WI38 (cell line): Measurements from ENCODE around the gene CDR2L.
"Not testable (repeated sequence)": the region's sequence is repeated elsewhere in the genome, so short reads cannot be mapped to it uniquely, and the experiment has no call there.

Experiments used
- H3K4me3 ChIP-seq: 2 replicates; pipeline ENCODE4 v1.5.1; 2011; ENCODE audit warnings: low read depth, mild to moderate bottlenecking, control low read depth, low read length
- CTCF ChIP-seq: IDR thresholded peaks from 2 replicates; pipeline ENCODE4 v1.5.1; 2012; ENCODE audit warnings: low read depth, mild to moderate bottlenecking, control low read depth, low read length

Gene CDR2L

DNA sequence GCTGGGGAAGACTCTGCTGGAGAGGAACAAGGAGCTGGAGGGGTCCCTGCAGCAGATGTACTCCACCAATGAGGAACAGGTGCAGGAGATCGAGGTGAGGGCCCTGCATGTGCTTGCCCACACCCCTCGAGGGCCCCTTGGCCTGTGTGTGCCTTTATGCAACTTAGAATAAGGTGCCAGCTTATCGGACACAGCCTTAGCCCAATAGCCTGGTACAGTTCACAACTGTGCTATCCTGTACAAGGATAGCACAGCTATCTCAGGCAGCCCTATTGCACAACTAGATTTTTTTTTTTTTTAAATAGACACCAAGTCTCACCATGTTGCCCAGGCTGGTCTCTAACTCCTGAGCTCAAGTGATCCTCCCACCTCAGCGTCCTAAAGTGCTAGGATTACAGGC is 12.1 kb downstream of the CDR2L start:
- no peak overlapping the region for H3K4me3 ChIP-seq
- no peak for TF ChIP-seq CTCF

GRCh38 chr17:75001915-75002843 is 14.7 kb downstream of the CDR2L start:
- H3K4me3 ChIP-seq, result no peak overlapping the region
- TF ChIP-seq CTCF, result no peak

GRCh38 chr17:75003070-75003956 is 15.9 kb downstream of the CDR2L start:
- TF ChIP-seq CTCF, result no peak
- no peak overlapping the region for H3K4me3 ChIP-seq

- H3K4me3 ChIP-seq, result no peak overlapping the region
Measured at GRCh38 chr17:75003957-75004355, 16.5 kb downstream of the CDR2L start.

GRCh38 chr17:75004371-75004770 is 16.9 kb downstream of the CDR2L start:
- H3K4me3 ChIP-seq, result no peak overlapping the region
- no peak for TF ChIP-seq CTCF

More at GRCh38 chr17:75003957-75004355, 16.5 kb downstream of the CDR2L start:
- no peak for TF ChIP-seq CTCF

GRCh38 chr17:75005291-75005690 is 17.9 kb downstream of the CDR2L start:
- no peak for TF ChIP-seq CTCF
- no peak overlapping the region for H3K4me3 ChIP-seq

GRCh38 chr17:75006084-75006483 is 18.7 kb downstream of the CDR2L start:
- H3K4me3 ChIP-seq, result not testable (repeated sequence)
